GM12892 (cell line): ENCODE results near the gene PHLDB1.
"Not testable (repeated sequence)": the region's sequence is repeated elsewhere in the genome, so short reads cannot be mapped to it uniquely, and the experiment has no call there.

Source experiments
- DNase-seq: peaks from one replicate; pipeline ENCODE4 v3.0.0; 2011; ENCODE audit not compliant: insufficient read length
- FAIRE-seq: peaks from 2 replicates; lab custom pipeline; 2011; peaks lifted over from hg19 to GRCh38; lab: Jason Lieb, UNC
- POLR2A ChIP-seq: IDR thresholded peaks from 2 replicates; pipeline ENCODE4 v1.6.1; 2011; ENCODE audit warnings: low read depth, low read length, control low read depth
- POLR2AphosphoS5 ChIP-seq: IDR thresholded peaks from 2 replicates; pipeline ENCODE4 v1.6.1; 2011; ENCODE audit warnings: low read depth, low read length, control low read depth
- TAF1 ChIP-seq: IDR thresholded peaks from 2 replicates; pipeline ENCODE4 v1.6.1; 2011; ENCODE audit warnings: low read depth, mild to moderate bottlenecking, control low read depth, low read length, borderline replicate concordance

PHLDB1 gene

DNA sequence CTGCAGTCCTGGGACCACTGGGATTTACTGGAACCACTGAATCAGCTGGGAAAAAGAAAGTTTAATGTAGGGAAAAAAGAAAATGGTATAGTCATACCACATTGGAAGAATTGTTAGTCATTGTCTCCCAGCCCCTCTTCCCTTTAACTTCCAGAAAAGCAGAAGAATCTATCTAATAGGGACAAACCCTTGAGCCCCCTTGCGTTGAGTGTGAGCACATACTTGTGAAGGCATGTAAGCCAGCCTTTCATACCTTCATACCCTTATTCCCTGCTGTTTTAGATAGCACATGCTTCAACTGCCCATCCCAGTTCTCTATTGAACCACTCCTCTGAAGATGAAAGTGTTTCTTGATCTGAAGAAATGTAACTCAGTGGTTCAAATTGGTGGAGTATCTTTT lies 65.4 kb downstream of the PHLDB1 start:
- FAIRE-seq: no peak
- DNase-seq: no peak
- TF ChIP-seq TAF1 (no peak), POLR2A (no peak), POLR2AphosphoS5 (no peak)

DNA sequence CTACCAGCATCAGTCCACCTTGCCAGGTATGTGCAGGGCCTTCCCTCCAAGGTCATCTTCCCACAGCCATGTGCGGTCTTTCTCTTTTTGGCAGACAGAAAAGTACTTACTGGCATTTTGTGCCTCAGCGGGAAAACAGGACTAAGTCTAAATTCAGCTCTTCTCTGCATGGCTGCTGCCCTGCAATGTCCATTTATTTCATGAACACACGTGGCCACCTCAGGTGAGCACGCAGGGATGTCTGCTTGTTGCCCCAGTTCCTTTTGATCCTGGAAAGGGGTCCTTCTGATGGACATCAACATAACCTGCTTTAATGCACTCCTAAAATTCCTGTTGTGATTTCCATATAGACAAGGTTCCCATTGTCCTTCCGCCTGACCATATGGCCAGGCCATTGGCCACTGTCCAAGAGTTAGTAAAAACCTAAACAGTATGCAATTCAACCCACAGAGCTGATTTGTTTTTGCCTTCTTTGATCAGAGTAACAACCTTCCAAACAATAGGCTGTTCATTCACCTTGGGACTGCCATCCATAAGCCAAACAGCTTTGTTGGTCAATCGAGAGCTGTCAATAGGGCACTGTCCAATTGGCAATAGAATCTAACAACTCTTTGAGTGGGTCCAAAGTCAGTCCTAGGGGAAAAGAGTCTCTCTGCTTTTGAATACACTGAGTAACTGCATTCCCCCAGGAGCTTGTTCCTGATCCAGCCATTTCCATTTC lies 66.1 kb downstream of the PHLDB1 start:
- DNase-seq (no peak), FAIRE-seq (no peak)
- TF ChIP-seq POLR2AphosphoS5 (no peak), TAF1 (no peak), POLR2A (no peak)

DNA sequence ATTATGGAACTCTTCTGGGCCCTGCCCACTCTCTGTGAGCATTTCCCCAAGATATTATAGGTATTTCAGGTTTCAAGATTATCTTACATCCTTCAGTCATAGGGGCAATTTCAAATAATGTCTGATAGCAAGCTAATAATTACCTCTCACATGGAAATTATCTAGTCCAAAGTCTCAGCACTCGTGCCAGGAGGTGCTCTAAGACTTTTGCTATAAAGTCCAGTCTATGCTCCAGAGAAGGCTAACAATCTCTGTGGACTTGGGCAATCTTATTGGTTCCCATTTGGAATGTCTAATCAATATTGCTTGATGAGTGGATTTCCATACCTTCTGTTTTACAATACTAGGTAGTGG lies 66.6 kb downstream of the PHLDB1 start:
- DNase-seq (no peak), FAIRE-seq (no peak)
- TF ChIP-seq TAF1: no peak
- TF ChIP-seq POLR2A: no peak
- no peak for TF ChIP-seq POLR2AphosphoS5

DNA sequence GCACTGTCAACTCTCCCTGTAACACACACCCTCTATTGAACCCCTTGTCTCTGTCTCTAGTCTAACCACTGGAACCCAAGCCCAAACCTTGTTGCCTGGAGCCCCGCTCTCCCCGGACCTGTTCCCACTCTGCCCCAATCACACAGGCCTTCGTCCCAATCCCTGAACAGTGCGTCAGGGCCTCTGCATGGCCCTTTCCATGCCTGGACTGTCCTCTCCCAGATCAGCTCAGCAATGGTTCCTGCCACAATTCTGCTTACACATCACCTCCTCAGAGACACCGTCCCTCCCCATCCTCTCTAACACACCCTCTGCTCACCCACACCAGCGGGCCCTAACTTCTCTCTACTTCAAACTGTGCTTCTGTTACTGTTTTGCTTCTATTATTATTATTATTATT lies 70.6 kb downstream of the PHLDB1 start:
- FAIRE-seq (no peak), DNase-seq (no peak)
- no peak for TF ChIP-seq POLR2AphosphoS5

DNA sequence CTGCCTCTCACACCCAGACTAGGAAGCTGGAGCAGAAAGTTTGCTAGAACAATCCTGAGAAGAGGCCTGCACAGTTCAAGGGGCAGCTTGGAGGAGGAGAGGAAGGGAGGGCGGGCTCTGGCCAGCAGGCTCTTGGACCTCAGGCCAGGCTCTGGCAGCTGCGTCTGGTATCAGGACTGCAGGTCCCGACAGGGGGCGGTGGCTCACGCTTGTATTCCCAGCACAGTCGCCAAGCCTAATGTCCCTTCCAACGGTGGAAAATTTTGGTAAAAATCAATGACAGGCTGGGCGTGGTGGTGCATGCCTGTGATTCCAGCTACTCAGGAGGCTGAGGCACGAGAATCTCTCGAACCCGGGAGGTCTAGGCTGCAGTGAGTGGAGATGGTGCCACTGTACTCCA lies 71.5 kb downstream of the PHLDB1 start:
- DNase-seq, FAIRE-seq: not testable (repeated sequence)

DNA sequence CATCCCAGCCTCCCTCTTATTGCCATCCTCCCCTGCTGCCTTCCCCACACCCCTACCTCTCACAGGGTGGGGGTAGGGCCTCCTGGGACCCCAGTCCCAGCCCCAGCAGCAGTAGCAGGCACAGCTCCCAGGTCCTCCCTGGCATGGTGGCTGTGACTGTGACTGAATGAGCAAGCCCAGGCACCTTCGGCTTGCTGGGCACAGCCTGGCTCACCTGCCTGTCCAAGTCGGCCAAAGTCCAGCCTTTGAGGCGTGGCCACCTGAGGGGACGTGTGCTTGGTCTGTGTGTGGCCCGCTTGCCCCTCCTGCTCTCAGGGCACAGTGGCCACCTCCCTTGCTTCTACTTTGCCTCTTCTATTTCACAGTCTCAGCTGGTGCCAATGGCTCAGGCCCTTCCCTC lies 72.1 kb downstream of the PHLDB1 start, which contains the start of gene TREH:
TREH (minus strand) TSS at position 168 of the 400 bp plus-strand sequence; CDS start at position 145, 23 bp downstream.
- DNase-seq (no peak), FAIRE-seq (no peak)
- no peak for TF ChIP-seq POLR2A

DNA sequence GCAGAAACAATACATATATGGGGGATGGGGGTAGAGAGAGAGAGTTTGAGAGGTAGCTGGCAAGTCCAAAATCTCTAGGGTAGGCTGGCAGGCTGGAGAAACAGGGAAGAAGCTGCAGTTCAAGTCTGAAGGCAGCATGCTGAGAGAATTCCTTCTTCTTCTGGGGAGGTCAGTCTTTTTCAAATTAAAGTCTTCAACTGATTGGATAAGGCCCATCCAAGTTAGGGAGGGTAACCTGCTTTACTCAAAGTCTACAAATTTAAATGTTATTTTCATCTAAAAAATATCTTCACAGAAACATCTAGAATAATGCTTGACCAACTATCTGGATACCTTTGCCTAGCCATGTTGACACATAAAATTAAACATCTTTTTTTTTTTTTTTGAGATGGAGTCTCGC lies 75.0 kb downstream of the PHLDB1 start:
- TF ChIP-seq POLR2A: no peak
- no peak for TF ChIP-seq TAF1
- no peak for TF ChIP-seq POLR2AphosphoS5
- DNase-seq: no peak
- FAIRE-seq: no peak

DNA sequence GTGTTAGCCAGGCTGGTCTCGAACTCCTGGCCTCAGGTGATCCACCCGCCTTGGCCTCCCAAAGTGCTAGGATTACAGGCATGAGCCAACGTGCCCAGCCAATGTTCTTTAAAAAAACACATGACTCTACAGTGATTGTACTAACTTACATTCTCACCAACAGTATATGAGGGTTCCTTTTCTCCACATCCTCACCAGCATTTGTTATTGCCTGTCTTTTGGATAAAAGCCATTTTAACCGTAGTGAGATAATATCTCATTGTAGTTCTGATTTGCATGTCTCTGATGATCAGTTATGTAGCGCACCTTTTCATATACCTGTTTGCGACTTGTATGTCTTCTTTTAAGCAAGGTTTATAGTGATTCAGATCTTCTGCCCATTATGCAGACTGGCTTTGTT lies 75.5 kb downstream of the PHLDB1 start:
- not testable (repeated sequence) for DNase-seq, FAIRE-seq

DNA sequence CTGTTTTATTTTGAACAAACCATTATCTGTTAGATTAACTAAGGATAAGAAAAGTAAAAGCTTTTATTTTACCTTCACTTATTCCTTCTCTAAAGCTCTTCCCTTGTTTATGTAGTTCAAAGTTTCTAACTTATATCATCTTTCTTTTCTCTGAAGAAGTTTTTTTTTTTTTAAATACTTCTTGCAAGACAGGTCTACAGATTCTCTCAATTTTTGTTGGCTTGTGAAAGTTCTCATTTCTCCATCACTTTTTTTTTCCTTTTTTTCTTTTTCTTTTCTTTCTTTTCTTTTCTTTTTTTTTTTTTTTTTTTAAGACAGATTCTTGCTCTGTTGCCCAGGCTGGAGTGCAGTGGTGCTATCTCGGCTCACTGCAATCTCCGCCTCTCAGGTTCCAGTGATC lies 76.8 kb downstream of the PHLDB1 start:
- DNase-seq (no peak), FAIRE-seq (no peak)
- TF ChIP-seq POLR2A: no peak
- no peak for TF ChIP-seq POLR2AphosphoS5
- no peak for TF ChIP-seq TAF1

DNA sequence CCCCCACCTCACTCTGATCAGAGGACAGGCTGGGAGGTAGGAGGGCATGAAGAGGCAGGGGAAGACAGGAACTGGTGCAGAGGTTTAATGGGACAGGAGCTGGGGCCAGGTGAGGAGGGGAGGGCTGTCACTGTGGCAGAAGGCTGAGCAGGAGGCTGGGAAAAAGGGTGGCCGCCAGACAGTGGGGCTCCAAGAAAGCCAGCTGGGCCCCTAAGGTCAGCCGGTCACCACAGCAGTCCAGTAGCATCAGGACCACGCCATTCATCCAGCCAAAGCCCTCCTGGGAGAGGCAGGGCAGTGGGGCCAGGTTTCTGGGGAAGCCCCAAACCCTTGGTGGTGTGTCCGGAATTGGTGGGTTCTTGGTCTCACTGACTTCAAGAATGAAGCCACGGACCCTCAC lies 80.5 kb downstream of the PHLDB1 start:
- no peak for TF ChIP-seq POLR2A
- no peak for TF ChIP-seq POLR2AphosphoS5
- no peak for TF ChIP-seq TAF1
- DNase-seq (no peak), FAIRE-seq (no peak)

DNA sequence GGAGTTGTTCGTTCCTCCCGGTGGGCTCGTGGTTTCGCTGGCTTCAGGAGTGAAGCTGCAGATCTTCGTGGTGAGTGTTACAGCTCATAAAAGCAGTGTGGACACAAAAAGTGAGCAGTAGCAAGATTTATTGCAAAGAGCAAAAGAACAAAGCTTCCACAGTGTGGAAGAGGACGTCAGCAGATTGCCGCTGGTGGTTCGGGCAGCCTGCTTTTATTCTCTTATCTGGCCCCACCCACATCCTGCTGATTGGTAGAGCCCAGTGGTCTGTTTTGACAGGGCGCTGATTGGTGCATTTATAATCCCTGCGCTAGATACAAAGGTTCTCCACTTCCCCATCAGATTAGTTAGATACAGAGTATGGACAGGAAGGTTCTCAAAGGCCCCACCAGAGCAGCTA lies 80.9 kb downstream of the PHLDB1 start:
- FAIRE-seq: not testable (repeated sequence)

DNA sequence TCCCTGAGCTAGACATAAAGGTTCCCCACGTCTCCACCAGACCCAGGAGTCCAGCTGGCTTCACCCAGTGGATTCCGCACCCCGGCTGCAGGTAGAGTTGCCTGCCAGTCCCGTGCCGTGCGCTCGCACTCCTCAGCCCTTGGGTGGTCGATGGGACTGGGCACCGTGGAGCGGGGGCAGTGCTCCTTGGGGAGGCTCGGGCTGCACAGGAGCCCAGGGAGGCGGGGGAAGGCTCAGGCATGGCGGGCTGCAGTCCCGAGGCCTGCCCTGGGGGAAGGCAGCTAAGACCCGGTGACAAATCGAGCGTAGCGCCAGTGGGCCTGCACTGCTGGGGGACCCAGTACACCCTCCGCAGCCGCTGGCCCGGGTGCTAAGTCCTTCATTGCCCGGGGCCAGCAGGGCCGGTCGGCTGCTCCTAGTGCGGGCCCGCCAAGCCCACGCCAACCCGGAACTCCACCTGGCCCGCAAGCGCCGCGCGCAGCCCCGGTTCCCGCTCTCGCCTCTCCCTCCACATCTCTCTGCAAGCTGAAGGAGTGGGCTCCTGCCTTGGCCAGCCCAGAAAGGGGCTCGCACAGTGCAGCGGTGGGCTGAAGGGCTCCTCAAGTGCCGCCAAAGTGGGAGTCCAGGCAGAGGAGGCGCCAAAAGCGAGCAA lies 81.6 kb downstream of the PHLDB1 start:
- TF ChIP-seq TAF1: no peak
- no peak for TF ChIP-seq POLR2AphosphoS5

More for the DNA sequence above, 80.9 kb downstream of the PHLDB1 start:
- not testable (repeated sequence) for DNase-seq

DNA sequence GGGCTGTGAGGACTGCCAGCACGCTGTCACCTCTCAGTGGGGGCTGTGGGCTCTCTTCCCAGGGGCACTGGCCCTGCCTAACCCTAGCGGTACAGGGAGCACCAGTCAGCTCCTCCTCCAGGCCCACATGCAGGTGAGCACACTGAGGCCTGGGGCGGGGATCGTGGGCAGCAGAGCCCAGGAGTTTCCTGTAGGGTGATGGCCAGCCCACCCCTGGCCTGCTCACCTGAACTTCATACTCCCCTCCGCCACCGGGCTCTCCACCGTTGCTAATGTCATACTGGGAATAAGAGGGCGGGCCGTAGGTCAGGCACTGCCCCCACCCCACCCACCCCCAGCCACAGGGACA lies 82.1 kb downstream of the PHLDB1 start:
- DNase-seq (no peak), FAIRE-seq (no peak)

More for the DNA sequence above, 81.6 kb downstream of the PHLDB1 start:
- no peak for DNase-seq
- FAIRE-seq: no peak

More for the DNA sequence above, 82.1 kb downstream of the PHLDB1 start:
- TF ChIP-seq POLR2AphosphoS5 (no peak), POLR2A (no peak), TAF1 (no peak)
